ENCODE data around the gene MANSC1. TPM values are rescaled to one million over a fixed set of nuclear protein-coding genes. Genes with fewer than 3 reads are reported as not detected.

MANSC1 gene
- total RNA-seq, 2 donors from 2014 or later = 0.50 to 1.1 TPM

GRCh38 chr12:12378616-12379015 lies 28.6 kb upstream of the MANSC1 start:
- H3K27me3 Mint-ChIP-seq = no peaks in the 10 kb centered on the region
- H3K27ac Mint-ChIP-seq = peak overlapping the region; percentile 30 to 77
- DNase-seq (ENCODE audit: low spot score) (no peak), ATAC-seq (no peak)
- H3K36me3 Mint-ChIP-seq = peaks cover 3% of the 10 kb centered on the region
- H3K4me3 Mint-ChIP-seq = peak overlapping the region; percentile 32
- H3K9me3 Mint-ChIP-seq = no peaks in the 10 kb centered on the region
- peaks cover 31 to 52% of the 10 kb centered on the region in 2 donors for H3K4me1 Mint-ChIP-seq (ENCODE audit: low read depth in 2 of 2)

GRCh38 chr12:12376646-12377448 lies 26.8 kb upstream of the MANSC1 start:
- no peaks in the 10 kb centered on the region for H3K9me3 Mint-ChIP-seq
- peaks cover 25 to 43% of the 10 kb centered on the region in 2 donors for H3K4me1 Mint-ChIP-seq (ENCODE audit: low read depth in 2 of 2)
- peak overlapping the region; percentile 11 to 50 for H3K27ac Mint-ChIP-seq
- H3K36me3 Mint-ChIP-seq = no peaks in the 10 kb centered on the region
- no peaks in the 10 kb centered on the region for H3K27me3 Mint-ChIP-seq
- ATAC-seq (peak; percentile 66 to 83), DNase-seq (ENCODE audit: low spot score) (no peak)
- no peak overlapping the region for H3K4me3 Mint-ChIP-seq

- H3K4me1 Mint-ChIP-seq (ENCODE audit: low read depth in 2 of 2) = peaks cover 11 to 22% of the 10 kb centered on the region in 2 donors
- no peaks in the 10 kb centered on the region for H3K27me3 Mint-ChIP-seq
- peaks cover under 1% of the 10 kb centered on the region for H3K36me3 Mint-ChIP-seq
- ATAC-seq (no peak), DNase-seq (ENCODE audit: low spot score) (no peak)
- peak overlapping the region in 1 of 2 donors; percentile 6 for H3K27ac Mint-ChIP-seq
- no peaks in the 10 kb centered on the region for H3K9me3 Mint-ChIP-seq
- H3K4me3 Mint-ChIP-seq = no peak overlapping the region
Measured at GRCh38 chr12:12372946-12373722, 23.1 kb upstream of the MANSC1 start.

GRCh38 chr12:12367482-12367998 lies 17.5 kb upstream of the MANSC1 start:
- Mint-ChIP-seq H3K9me3 (no peaks in the 10 kb centered on the region), H3K36me3 (peaks cover 5% of the 10 kb centered on the region), H3K27ac (peak overlapping the region in 1 of 2 donors; percentile 4), H3K4me3 (peak overlapping the region; percentile 7), H3K4me1 (ENCODE audit: low read depth in 2 of 2) (peaks cover 19 to 39% of the 10 kb centered on the region in 2 donors), H3K27me3 (no peaks in the 10 kb centered on the region)
- ATAC-seq (no peak), DNase-seq (ENCODE audit: low spot score) (no peak)

- H3K27me3 Mint-ChIP-seq = no peaks in the 10 kb centered on the region
- H3K9me3 Mint-ChIP-seq = no peaks in the 10 kb centered on the region
- peaks cover 19 to 46% of the 10 kb centered on the region in 2 donors for H3K4me1 Mint-ChIP-seq (ENCODE audit: low read depth in 2 of 2)
- H3K36me3 Mint-ChIP-seq = peaks cover 5% of the 10 kb centered on the region
- no peak for DNase-seq (ENCODE audit: low spot score)
- H3K27ac Mint-ChIP-seq = peak overlapping the region; percentile 13 to 67
- no peak for ATAC-seq
- H3K4me3 Mint-ChIP-seq = no peak overlapping the region
Measured at GRCh38 chr12:12366701-12367481, 16.8 kb upstream of the MANSC1 start.

GRCh38 chr12:12365931-12366431 lies 15.9 kb upstream of the MANSC1 start:
- DNase-seq (ENCODE audit: low spot score) = no peak
- Mint-ChIP-seq H3K4me3 (peak overlapping the region; percentile 30), H3K9me3 (no peaks in the 10 kb centered on the region), H3K36me3 (peaks cover 9% of the 10 kb centered on the region), H3K4me1 (ENCODE audit: low read depth in 2 of 2) (peaks cover 23 to 54% of the 10 kb centered on the region in 2 donors), H3K27ac (peak overlapping the region; percentile 27 to 67), H3K27me3 (no peaks in the 10 kb centered on the region)
- peak in 1 of 2 donors; percentile 61 for ATAC-seq

- peak overlapping the region; percentile 30 for H3K4me3 Mint-ChIP-seq
- peak overlapping the region in 1 of 2 donors; percentile 67 for H3K27ac Mint-ChIP-seq
- no peaks in the 10 kb centered on the region for H3K9me3 Mint-ChIP-seq
- peaks cover 23 to 54% of the 10 kb centered on the region in 2 donors for H3K4me1 Mint-ChIP-seq (ENCODE audit: low read depth in 2 of 2)
- H3K27me3 Mint-ChIP-seq = no peaks in the 10 kb centered on the region
- DNase-seq (ENCODE audit: low spot score) (no peak), ATAC-seq (peak in 1 of 2 donors; percentile 72)
- peaks cover 9% of the 10 kb centered on the region for H3K36me3 Mint-ChIP-seq
Measured at GRCh38 chr12:12365446-12365802, 15.4 kb upstream of the MANSC1 start.

GRCh38 chr12:12364787-12365445 lies 14.9 kb upstream of the MANSC1 start:
- DNase-seq (ENCODE audit: low spot score) (no peak), ATAC-seq (no peak)
- Mint-ChIP-seq H3K4me3 (peak overlapping the region; percentile 62), H3K9me3 (no peaks in the 10 kb centered on the region), H3K27ac (peak overlapping the region in 1 of 2 donors; percentile 67), H3K36me3 (peaks cover 9% of the 10 kb centered on the region), H3K27me3 (no peaks in the 10 kb centered on the region), H3K4me1 (ENCODE audit: low read depth in 2 of 2) (peaks cover 23 to 54% of the 10 kb centered on the region in 2 donors)

GRCh38 chr12:12358528-12358927 lies 8.5 kb upstream of the MANSC1 start:
- H3K4me1 Mint-ChIP-seq (ENCODE audit: low read depth in 2 of 2) = peaks cover 20 to 45% of the 10 kb centered on the region in 2 donors
- ATAC-seq = no peak
- peaks cover 4% of the 10 kb centered on the region for H3K36me3 Mint-ChIP-seq
- H3K9me3 Mint-ChIP-seq = no peaks in the 10 kb centered on the region
- H3K4me3 Mint-ChIP-seq = peak overlapping the region; percentile 99
- no peaks in the 10 kb centered on the region for H3K27me3 Mint-ChIP-seq
- DNase-seq (ENCODE audit: low spot score) = no peak
- peak overlapping the region; percentile 91 to 93 for H3K27ac Mint-ChIP-seq

GRCh38 chr12:12357719-12358461 lies 7.8 kb upstream of the MANSC1 start:
- no peak for DNase-seq (ENCODE audit: low spot score)
- ATAC-seq = no peak
- H3K4me3 Mint-ChIP-seq = peak overlapping the region; percentile 99
- peak overlapping the region; percentile 91 to 93 for H3K27ac Mint-ChIP-seq
- H3K4me1 Mint-ChIP-seq (ENCODE audit: low read depth in 2 of 2) = peaks cover 20 to 45% of the 10 kb centered on the region in 2 donors
- H3K27me3 Mint-ChIP-seq = no peaks in the 10 kb centered on the region
- peaks cover 4% of the 10 kb centered on the region for H3K36me3 Mint-ChIP-seq
- H3K9me3 Mint-ChIP-seq = no peaks in the 10 kb centered on the region

GRCh38 chr12:12356896-12357718 lies 7.1 kb upstream of the MANSC1 start, which contains the start of gene BORCS5:
TSS of gene BORCS5 (plus strand) at chr12:12357078. CDS start at chr12:12357452, 374 bp downstream.
- Mint-ChIP-seq H3K4me3 (peak within 1 kb of the TSS; percentile 99), H3K27me3 (no peaks in the 10 kb centered on the region), H3K27ac (peak within 1 kb of the TSS; percentile 91 to 93), H3K36me3 (peaks cover 4% of the 10 kb centered on the region), H3K4me1 (ENCODE audit: low read depth in 2 of 2) (peaks cover 20 to 41% of the 10 kb centered on the region in 2 donors), H3K9me3 (no peaks in the 10 kb centered on the region)
- peak; percentile 99 for DNase-seq (ENCODE audit: low spot score)
- peak; percentile 96 to 99 for ATAC-seq
